ENCODE results near the gene CMTR2.

CMTR2 gene

GRCh38 chr16:71264299-71264698 is 24.9 kb downstream of the CMTR2 start:
- DNase-seq: no peak

- no peak for DNase-seq
Measured at GRCh38 chr16:71263582-71263981, 25.6 kb downstream of the CMTR2 start.

- DNase-seq: no peak
Measured at GRCh38 chr16:71262391-71262790, 26.8 kb downstream of the CMTR2 start.

- DNase-seq: no peak
Measured at GRCh38 chr16:71260995-71261394, 28.2 kb downstream of the CMTR2 start.

- no peak for DNase-seq
Measured at GRCh38 chr16:71259086-71259485, 30.1 kb downstream of the CMTR2 start.

DNA sequence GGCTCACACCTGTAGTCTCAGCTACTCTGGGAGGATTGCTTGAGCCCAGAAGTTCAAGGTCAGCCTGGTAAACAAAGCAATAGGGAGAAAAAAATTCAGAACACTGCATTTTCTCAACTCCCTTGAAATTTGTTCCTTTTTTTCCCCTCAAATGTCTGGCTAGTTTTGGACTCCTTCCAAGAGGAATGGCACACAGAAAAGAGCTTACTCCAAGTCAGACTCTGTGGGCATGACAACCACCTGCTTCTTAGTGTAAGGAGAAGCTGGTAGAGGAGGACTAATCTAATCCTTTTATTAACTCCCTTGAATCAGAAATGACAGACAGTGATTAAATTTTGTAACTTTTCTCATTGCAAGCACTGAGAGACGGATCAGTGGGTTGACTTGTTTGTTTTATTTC is 30.8 kb downstream of the CMTR2 start:
- no peak for DNase-seq

- DNase-seq: no peak
Measured at GRCh38 chr16:71257768-71258167, 31.4 kb downstream of the CMTR2 start.

- no peak for DNase-seq
Measured at GRCh38 chr16:71255721-71256120, 33.5 kb downstream of the CMTR2 start.

DNA sequence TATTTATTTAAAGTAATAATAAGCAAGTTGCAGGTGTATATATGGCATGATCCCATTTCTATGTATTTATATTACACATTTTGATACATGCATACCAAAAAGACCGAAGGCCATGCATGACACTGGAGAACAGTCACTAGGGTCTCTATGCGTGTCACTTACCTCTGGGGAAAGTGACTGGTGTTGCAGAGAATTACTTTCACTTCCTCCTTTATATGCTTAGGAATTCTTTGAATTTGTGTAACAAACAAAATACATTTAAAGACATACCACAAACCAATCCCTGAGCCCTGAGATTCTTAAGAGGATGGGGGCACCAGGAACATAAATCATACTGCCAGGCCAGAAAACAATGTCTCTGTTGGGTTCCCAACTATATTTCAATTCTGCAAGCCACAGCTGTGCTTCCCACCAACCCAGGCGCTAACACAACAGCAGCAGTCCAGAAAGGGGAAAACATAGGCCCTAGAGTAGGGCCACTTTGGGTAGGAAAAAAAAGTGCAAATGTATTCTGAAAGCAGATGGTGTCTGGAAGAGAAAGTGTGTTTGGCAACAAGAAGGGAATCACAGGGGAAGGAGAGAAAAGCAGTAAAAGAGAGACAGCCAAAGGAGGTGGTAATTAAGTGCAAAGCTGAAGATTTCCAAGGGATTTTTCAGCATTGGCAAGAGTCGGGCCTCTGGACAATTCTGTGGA is 34.2 kb downstream of the CMTR2 start:
- no peak for DNase-seq

GRCh38 chr16:71250461-71251235 is 38.6 kb downstream of the CMTR2 start:
- no peak for DNase-seq

DNA sequence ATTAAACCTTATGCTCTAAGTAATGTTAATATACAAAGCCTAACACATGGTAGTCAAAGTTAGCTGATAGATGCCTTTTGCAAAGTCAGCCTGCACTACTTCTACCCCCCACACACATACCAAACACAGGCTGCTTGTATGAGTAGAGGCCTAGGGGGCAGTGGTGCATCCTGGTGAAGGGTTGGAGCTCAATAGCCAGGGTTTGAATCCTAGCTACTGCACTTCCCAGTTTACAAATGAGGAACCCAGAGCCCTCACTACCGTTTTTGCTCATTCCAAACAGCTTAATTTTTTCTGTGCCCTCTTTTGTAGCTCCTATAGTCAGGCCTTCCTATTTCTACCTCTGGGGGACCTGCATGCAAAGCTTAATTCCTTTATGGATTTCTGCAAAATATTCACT is 39.8 kb downstream of the CMTR2 start:
- DNase-seq: no peak

DNA sequence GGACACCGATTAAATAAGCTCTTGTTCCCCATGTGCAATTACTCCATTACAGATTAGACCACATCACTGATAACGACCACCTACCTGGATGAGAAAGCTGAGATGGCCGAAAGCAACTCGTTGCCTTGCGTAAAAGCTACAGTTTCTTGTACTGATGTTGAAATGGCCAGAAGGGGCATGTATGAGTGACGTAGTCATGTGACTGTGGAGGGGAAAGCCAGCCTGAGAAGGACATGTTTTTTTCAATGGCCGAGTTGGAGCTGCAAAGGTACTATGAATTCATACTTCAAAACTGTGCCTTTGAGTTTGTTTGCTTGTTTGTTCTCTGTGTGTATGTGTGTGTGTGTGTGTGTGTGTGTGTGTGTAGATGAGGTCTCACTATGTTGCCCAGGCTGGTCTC is 41.7 kb downstream of the CMTR2 start:
- no peak for DNase-seq

GRCh38 chr16:71246309-71246708 is 42.9 kb downstream of the CMTR2 start:
- no peak for DNase-seq

GRCh38 chr16:71244521-71244920 is 44.7 kb downstream of the CMTR2 start:
- no peak for DNase-seq

GRCh38 chr16:71242601-71243000 is 46.6 kb downstream of the CMTR2 start:
- no peak for DNase-seq

GRCh38 chr16:71242036-71242435 is 47.2 kb downstream of the CMTR2 start:
- no peak for DNase-seq

Measured in activated T-cell treated with anti-CD3 and anti-CD28 coated beads, Interleukin-2, amount 50 U/mL, for 48 hours (primary cell).